GM21367 (cell line): ENCODE results near the gene DPEP2.
"Not testable (repeated sequence)": the region's sequence is repeated elsewhere in the genome, so short reads cannot be mapped to it uniquely, and the experiment has no call there.

Source experiments
- ATAC-seq: cut with Tn5 transposase; IDR thresholded peaks from one replicate; pipeline ENCODE4 v1.9.1; 2021; ENCODE audit not compliant: unreplicated experiment

Gene DPEP2

DNA sequence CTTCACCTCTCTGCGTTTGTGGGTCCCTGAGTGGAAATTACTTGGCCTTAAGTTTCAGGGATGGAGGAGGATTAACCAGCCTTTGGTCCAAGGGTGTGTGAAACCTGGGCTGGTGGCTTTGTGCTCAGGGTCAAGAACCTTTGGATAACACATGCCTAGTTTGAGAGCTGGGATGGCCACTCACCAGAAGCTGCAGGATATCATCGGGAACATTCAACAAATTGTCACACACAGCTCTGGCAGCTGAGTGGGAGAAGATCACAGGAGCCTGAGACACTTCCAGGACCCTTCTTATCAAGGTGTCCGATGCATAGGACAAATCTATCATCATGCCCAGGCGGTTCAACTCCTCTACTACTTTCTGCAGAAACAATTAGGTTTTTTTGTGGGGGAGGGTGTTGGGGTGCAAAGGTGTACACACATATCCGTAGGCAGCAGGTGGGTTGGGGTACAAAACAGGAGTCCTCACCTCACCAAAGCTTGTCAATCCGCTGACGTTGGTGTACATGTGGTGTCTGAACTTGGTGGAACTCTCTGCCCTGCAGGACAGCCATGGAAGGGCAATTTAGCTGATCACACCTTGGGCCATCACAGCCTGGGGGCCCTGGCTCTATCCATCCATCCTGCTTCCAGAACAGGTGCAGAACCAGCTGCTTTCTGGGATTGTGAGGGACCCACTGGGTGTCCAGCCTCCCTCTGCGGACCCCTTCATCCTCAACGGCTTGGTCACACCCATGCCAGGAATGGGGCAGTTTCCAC lies 21.6 kb downstream of the DPEP2 start:
- no peak for ATAC-seq

DNA sequence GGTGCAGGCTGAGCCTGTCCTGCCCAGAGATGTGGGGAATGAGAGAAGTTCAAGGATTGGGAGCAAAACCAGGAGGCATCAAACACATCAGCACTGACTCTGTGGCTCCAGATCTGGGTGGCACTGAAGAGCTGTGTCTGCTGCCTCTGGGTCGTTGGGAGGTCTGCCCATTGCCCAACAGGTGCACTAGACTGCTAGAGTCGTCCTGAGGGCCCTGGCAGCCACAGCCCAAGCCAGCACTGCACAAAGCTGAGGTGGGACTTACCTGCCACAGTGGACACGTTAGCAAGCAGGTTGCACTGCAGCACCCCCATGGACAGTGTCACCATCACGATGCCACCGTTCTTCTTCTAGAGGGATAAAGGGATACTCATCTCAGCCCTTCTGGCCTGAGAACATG lies 22.3 kb downstream of the DPEP2 start:
- no peak for ATAC-seq

DNA sequence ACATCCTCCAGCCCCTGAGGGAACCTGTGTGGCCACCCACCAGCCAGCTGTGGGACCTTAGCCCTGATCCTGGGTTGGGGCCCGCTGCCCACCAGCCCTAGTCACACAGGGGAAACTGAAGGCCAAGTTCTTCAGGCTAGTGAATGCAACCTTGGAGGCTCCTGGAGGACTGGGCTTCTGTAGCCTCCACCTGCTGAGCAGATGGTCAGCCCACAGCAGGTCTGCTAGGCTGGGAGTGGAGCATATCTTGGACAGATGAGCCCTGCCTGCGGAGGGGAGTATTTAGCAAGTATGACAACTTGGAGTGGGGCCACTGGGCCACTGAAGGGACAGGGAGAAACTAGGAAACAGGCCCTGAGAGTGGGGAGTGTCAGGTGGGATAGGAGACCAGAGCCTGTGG lies 23.1 kb downstream of the DPEP2 start:
- ATAC-seq, result no peak

GRCh38 chr16:67975321-67976105 lies 23.8 kb downstream of the DPEP2 start:
- ATAC-seq, result no peak

DNA sequence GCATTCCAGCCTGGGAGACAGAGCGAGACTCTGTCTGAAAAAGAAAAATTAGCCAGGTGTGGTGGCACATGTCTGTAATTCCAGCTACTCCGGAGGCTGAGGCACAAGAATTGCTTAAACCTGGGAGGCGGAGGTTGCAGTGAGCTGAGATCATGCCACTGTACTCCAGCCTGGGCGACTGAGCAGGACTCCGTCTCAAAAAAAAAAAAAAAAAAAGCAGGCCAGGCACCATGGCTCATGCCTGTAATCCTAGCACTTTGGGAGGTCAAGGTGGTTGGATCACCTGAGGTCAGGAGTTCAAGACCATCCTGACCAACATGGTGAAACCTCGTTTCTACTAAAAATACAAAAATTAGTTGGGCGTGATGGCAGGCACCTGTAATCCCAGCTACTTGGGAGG lies 27.0 kb downstream of the DPEP2 start:
- not testable (repeated sequence) for ATAC-seq

GRCh38 chr16:67971111-67971510 lies 28.2 kb downstream of the DPEP2 start:
- no peak for ATAC-seq

DNA sequence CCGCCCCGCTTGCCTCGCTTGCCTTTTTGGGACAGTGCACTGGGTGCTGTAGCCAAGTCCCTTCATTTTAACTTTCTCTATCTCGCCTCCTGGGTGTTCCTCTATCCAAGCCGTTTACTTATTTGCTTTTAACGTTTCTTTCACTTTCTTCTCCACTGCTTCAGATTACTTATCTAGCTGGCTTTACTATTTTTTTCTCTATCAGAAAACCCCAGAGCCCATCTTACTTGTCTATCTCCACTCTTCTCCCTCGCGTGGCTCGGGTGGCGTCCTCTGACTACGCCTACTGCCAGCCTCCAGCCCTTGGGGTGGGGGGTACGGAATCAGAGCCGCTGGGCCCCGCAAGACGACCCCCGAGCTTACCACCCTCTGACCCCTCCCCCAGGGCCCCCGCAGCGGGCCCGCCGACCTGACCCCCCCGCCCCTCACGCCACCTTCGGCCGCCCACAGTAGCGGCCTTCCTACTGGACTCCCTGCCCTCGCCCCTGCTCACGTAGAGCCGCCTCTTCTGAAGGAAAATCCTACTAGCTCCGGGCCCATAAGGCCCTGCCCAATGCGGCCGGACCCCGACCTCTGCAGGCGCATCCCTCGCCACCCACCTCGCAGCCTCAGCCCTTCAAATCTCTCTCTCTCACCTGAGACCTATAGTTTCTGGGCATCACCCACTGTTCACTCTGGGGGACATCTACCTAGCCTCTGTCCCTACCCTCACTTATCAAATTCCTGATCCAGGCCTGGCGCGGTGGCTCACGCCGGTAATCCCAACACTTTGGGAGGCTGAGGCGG lies 29.8 kb downstream of the DPEP2 start:
- no peak for ATAC-seq

DNA sequence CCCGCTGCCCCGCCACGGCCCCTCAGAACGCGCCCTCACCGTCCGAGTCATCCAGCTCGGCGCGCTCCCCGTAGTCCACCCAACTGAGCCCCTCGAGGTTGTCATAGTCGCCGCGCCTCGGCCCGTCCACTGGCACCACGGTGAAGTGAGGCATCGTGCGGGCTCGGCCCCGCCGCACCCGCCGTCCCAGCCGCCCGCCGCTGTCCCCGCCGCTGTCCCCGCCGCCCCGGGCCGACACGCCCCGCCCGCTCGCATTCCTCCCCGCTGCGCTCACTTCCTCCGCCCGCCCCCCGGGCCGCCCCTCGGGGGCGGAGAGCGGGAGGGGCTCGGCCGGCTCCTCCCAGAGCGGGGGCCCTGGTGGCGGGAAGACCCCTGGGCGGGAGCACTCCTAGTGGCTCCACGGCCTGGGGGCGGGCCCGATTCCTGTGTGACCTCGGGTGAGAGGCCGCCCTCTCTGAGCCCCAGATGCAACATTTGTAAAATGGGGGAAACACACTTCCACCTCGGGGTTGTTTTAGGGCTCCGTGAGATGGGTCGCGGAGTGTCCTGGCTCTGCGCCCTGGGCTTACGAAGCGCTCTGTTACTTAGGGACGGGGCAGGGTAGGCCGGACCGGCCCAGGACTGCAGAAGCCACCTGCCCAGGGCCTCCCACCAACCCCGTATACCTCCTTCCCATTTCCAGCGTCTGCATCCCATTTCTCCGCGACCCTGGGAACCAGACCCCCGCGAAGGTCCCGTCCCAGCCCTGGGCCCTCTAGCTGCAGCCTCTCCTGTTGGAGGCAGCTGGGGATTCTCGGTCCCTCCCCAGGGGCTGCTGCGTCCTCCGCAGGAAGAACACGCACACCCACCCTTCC lies 30.7 kb downstream of the DPEP2 start, which contains the start of gene SLC12A4:
TSS of gene SLC12A4 (minus strand) at position 238 of the 854 bp plus-strand sequence. CDS start at position 154, 84 bp downstream.
- peak; percentile 64 for ATAC-seq

DNA sequence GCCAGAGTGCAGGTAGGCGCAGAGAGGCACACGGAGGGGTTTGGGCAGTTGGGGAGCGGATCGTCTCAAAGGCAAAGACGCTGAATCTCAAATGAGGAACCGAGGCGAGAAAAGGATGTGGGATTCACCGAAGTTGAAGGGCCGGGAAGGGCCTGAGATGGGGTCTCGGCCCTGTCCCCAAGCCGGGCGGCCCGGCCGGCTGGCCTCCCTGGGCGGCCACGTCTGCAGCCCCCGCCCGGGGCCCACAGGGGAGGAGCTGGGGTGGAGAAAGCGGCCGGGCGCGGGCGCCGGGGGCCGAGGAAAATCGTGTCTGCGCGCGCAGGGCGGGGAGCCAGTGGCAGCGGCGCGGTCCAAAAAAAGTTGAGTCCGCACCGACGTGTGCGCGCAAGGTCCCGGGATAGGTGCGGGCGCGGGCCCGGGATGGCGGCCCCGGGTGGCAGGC lies 31.3 kb downstream of the DPEP2 start:
- ATAC-seq, result peak; percentile 15

GRCh38 chr16:67967183-67967957 lies 31.9 kb downstream of the DPEP2 start:
- no peak for ATAC-seq

DNA sequence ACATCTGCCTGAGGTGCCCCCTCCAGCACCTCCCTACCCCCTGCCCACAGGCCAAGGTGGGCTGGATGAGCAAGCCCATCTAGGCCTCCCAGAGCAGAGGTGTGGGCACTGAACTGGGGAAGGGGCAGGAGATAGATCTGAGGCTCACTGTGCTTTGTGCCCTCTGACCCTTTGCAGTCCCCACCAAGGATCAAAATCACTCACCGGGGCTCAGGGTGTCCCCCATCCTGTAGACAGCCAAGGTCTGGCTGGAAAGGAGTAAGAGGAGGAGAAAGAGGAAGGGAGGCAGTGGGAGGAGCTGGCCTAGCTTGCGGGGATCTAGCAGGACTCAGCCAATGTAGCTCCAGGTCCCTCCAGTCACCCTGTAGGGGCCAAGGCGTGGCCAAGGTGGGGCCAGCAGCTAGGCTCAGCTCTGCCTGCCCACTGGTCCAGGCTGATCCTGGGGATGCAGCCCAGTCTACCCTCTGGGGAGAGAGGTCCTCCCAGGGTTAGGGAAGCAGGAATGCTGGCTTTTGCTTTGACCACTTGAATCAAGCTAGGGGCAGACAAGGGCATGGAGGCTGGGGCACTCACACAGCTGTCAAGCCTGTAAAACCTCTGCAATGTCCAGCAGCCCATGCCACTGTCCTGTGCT lies 32.6 kb downstream of the DPEP2 start:
- ATAC-seq, result no peak

DNA sequence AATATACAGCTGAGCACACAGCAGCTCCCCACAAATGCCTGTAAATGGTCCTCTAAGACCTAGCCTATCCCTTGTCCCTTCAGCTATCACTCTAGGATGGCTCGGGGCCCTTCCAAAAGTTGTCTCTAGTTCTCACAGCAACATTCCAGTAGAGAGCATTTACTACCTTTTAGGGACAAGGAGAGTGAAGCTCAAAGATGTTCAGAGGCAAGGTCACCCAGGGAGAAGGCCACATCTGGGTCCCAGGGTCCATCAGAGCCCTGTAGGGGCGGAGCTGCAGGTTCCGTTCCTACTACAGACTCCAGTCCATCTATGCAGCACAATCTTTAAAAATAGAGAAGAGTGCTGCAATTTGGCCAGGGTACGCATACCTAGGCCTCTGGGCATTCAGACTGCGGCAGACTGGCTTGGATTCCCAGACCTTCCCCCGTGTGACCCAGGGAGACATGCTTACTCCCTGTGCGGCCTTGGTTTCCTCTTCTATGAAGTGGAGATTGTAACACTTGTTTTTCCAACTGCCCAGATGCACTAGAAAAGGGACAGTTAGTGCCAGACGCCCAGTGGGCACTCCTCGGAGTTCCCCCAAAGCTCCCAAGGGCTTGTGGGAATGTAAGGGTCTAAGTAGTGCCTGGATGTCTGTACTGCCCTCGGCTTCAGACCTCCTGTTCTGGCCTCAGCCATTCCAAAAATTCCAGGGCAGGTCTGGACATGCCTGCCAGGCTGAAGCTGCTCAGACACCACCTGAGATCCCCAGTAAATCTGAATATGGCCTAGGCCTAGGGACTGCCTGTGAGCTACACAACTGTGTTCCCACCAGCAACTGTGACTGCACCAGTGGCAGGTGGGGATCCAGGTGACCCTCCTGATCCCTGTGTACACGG lies 33.4 kb downstream of the DPEP2 start:
- ATAC-seq, result no peak

DNA sequence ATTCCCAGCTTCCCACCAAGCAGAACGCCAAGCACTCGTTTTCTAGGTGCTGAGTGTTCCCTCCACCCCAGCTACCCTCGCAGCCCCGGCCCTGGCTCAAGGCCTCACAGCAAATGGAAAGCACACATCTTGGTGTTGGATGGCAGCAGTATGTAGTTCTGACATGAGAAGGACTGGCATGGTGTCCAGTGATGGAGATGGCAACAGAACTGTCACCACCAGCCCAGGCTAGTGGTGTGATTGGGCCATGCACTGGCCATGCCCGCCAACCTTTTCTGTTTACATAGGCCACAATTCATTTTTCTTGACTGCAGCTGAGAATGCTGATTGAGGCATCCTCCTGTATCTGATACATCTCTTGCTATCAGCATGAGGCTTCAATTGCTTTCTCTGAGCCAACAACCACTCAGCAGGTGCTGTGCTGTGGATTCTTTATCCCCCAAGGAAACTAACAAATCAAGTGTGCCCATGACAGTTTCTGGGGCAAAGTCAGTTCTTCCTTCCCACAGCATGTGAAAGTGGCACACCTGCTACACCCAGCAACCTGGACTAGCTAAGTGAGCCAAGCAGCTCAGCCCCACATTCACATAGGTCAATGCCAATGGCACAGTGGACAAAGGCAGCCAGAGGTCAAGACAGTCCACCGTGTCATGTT lies 34.7 kb downstream of the DPEP2 start:
- ATAC-seq, result no peak

- no peak for ATAC-seq
Measured at GRCh38 chr16:67963662-67964321, 35.5 kb downstream of the DPEP2 start.

- ATAC-seq, result no peak
Measured at GRCh38 chr16:67963292-67963661, 36.0 kb downstream of the DPEP2 start.

- ATAC-seq, result no peak
Measured at GRCh38 chr16:67962135-67962534, 37.1 kb downstream of the DPEP2 start.

- ATAC-seq, result no peak
Measured at GRCh38 chr16:67961551-67961957, 37.7 kb downstream of the DPEP2 start.
